22Rv1 (cell line): Measurements from ENCODE around the gene WWC1.

ENCODE experiments used
- CTCF ChIP-seq: fragments of 450-650 bp; IDR thresholded peaks from 2 replicates; pipeline ENCODE4 v1.5.1; 2017; ENCODE audit warnings: mild to moderate bottlenecking
- ZFX ChIP-seq: fragments of 450-650 bp; IDR thresholded peaks from 2 replicates; pipeline ENCODE4 v1.6.1; 2017; ENCODE audit warnings: antibody characterized with exemption, borderline replicate concordance

- no peak for TF ChIP-seq CTCF
- TF ChIP-seq ZFX, result no peak
Measured at GRCh38 chr5:168317096-168317520, 25.7 kb downstream of the WWC1 start.
